Stimulated activated CD4-positive, alpha-beta T cell treated with anti-CD3 and anti-CD28 coated beads, Interleukin-4, amount 100 ng/mL, for 4 hours (primary cell): ENCODE data around the gene POLN.

ENCODE experiments used
- DNase-seq, 2 experiments: peaks; one replicate each; pipeline ENCODE4 v3.0.0-alpha.2; 2020

POLN gene

DNA sequence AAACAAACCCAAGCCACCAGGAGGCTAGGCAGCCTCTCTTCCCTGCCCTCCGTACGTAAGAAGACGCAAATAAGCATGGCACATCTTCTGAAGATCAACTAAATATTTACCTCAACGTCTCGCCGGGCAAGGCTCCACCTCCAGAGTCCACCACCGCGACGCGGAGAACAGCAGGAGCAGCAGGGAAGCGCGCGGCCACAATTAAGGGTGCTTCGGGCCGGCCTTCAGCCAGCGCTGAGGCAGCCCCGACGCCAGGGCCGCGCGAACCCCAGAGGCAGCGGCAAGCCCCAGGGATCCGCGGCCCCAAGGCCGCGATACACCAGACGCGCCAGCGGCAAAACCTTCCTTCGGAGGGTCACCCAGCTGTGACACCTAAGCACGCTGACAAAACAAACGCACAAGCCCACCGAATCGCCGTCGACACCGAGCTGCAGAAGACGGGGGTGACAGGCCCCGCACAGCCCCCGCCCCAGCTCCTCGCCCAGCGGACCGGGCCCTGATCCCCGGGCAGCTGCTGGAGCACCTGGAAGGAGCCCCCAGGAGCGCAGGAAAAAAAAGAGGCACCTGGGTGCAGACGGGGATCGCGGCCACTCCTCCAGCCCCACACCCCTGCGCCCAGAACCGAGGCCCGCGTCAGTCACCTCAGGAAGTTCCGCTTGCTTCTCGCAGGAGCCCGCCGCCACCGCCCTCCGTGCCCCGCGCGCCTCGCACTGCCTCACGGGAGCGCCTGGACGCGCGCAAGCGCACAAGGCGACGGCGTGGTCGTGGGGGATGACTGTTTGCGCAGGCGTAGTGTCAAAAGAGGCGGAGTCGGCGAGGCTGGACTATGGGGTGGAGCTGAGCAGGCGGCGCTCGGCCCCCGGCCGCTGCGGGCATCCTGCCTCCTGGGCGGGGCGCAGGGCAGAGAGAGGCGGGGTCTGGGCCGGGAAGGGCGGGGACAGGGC, at the start of gene POLN, which contains the start of gene HAUS3:
TSS of gene POLN (minus strand) at position 712 of the 944 bp plus-strand sequence. CDS start 12,890 bp downstream, outside the sequence.
TSS of gene HAUS3 (minus strand) at position 712 of the 944 bp plus-strand sequence. CDS start 1,175 bp downstream, outside the sequence.
- peak; percentile 98 for DNase-seq

DNA sequence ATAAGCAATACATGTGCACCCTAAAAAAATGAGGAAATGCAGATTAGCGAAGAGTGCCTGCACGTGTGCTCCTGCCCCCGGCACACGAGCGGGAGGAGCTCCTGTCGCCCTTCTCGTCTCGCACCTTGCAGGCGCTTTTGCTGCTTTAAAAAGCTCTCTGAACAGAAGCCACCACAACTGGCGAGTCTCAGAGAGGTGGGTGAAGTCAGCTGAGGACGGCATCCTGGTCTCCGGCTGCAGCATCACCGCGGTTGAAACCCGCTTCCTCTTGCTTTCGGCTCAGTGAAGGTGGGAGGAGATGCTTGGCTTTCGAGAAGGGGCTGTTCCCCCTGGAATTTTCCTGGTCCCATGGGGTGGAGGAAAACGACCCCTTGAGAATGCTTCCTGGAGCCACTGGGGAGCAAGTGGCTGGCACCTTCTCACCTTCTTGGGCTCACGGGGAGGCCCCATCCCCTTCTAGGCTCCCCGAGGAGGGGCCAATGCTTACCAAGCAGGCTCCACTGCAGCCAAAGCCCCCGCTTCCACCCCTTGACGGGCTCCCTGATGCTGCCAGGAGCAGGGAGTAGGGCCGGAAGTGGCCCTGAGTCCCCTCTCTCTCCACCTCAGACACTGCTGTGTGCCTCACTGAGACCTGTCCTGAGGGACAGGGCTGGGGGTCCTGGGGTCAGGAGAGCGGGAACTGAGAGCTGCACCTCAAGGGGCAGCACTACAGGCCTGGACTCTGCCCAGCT, 49.2 kb upstream of the POLN start:
- peak; percentile 25 to 38 for DNase-seq

DNA sequence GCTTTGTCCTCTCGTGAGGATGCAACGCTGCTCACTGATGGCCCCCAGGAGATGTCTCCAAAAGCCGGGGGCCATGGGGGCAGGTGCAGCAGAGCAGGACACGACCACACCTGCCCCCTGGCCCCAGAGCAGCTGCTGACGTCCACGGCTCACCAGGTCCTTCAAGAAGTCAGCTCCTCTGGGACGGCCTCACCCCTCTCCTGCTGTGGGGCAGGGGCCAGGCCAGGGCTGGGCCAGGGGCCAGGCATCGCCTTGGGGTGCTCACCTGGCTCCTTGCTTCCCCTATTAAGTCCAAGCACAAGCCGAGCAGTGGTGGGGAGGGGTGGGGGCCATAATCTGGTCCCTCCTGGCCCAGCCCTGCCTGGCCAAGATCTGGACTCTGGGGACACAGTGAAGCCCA, 48.6 kb upstream of the POLN start:
- DNase-seq: no peak

DNA sequence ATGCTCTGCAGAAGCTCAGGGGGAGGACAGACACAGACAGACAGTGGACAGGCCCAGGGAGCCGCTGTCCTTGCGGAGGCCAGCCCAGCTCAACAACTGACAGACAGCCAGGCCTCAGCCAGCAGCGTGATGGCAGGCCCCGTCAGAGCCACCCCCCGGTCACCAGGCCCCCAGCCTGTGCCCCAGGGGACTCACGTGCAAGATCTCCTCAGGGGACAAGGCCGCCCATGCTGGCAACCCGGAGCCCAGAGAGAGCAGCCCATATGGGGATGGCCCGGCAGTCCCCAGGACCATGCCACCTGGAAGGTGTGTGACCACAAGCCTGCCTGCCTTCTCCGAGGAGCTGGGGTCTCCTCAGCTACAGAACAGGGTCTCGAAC, 48.0 kb upstream of the POLN start:
- DNase-seq: no peak

DNA sequence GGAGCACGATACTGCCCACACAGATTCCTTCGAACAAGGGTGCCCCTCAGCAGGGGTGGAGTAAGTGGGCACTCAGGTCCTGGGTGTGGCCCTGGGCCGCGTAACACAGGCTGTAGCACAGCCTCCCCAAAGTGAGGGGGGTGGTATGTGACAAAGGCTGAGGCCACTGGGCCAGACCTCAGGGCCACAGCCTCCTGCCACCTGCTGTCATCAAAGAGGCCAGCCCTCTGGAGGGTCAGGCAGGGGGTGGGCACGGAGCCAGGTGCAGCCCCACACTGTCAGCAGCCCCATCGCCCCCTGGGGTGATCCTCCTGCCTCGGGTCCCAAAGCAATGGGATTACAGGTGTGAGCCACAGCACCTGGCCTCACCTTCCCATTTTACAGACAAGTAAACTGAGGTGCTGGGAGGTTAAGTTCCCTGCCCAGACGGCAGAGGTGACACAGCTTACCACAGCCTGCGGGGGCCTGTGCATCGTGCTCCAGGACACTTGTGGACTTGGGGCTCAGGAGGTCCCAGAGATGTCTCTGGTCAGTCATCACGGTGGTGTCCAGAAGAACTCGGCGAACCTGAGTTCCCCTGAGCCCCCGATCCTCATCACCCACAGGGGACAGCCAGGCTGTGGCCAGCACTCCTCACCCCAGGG, 47.5 kb upstream of the POLN start:
- no peak for DNase-seq

DNA sequence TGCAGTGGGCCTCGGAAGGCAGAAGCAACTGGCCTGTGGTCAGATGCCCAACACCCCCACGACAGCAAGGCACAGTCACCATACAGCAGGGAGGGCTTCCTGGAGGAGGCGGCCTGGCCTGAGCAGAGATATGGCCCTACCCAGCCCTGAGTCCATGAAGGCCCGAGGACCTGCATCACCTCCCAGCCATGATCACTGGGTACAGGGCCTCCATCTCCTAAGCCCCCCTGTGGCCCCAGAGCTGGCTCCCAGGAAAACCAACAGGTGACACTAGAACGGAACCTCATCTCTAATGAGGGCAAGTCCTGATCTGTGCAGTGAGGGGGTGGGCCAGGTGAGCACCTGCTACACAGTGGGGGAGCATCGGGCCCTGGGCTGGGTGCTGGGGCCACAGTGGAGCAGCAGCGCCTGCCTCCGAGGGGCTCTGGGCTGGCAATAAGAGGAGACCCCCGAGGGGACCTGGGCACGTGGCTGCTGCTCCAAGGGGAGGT, 46.2 kb upstream of the POLN start:
- no peak for DNase-seq

DNA sequence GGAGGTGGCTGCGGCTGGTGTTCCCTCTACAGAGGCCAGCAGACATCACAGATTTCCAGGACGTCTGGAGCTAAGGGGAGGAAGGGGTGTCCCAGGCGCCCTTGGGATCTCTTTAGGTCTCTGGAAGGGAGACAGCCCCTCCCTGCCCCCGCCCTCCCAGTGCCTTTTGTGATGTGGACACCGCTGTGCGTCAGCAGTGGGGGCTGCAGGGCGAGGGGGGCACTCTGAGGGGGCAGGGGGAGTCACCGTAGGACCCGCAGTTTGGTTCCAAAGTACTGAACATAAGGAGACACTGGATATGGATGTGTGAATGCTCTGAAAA, 45.6 kb upstream of the POLN start:
- no peak for DNase-seq

DNA sequence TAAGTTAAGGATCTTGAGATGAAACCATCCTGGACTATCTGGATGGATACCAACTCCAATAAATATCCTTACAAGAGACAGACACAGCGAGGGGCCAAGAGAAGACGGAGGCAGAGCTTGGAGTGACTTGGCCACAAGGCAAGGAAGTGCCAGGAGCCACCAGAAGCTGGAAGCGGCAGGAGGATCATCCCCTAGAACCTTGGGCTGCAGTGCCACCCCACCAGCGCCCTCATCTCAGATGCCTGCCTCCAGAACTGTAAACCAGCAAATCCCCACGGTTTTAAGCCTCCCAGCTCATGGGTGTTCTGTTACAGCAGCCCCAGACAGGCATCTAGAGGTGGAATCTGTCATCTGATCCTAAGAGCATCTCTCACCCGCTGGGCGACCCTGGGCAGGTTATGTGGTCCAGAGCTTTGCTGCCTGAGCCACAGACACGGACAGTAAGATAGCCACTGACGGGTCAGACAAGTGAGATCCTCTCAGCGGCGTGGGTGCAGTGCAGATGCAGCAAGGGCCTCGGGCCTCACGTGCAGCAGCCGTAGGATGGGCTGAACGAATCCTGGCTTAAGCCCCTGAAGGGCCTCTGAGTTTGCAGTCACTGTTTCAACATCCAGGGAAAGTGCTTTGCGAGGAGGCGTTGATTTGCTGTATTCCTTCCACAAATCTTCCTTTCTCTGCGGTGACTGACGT, 45.1 kb upstream of the POLN start:
- no peak for DNase-seq

DNA sequence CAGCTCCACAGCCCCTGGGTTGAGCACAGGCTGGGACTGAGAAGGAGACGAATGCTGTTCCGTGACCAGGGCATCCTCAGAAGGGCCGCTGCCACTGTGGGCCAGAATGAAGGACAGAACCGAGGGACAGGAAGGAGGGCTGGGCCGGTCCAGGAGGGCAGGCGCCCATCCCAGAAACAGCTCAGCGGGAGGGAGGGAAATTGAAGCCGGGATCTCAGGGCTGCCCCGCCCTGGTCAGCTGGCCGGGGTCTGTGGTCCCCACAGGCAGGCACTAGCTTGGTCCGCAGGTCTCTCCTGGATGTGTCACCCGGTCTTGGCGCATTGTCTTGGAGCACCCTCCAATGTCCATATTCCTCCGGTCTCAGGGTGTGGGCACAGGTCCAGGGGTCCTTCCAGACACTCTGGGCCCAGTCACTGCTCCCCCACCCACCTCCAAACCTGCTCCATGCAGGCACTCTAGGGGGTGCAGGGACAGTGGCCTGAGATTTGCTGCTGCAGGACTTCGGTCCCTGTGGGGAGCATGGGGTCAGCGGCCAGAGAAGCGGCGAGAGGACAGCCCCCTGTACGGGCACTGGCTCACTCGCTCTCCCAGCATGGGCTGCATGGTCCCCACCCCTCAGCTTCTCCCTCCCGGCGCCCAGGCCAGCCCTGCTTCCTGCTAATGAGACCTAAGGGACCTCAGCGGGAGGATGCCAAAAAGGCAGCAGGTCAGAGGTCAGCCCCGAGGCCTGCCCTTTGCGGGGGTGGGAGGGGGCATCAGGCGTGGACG, 43.9 kb upstream of the POLN start:
- DNase-seq: no peak

DNA sequence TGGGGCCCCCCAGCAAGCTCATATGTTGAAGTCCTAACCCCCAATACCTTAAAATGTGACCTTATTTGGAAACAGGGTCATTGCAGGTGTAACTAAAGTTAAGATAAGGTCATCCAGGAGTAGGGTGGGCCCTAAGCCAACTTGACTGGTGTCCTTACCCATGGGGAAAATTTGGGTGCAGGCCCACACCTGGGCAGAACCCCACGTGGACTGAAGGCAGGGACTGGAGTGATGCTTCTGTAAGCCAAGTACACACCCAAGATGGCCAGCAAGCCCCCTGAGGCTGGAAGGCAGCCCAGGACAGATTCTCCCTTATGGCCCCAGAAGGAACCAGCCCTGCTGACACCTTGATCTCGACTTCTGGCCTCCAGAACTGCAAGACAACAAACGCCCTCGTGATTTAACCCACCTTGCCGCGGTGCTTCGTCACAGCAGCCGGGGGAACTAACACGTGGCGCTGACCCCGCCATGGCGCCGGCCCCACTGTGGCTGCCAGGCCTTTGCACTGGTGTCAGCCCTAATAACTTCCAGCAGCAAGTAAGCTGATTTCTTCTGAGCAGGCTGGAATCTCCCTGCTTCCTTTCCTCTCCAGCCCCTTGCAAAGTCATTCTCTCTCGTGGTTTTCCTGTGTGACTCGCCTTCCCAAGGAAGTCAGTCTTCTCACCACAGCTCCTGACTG, 43.2 kb upstream of the POLN start:
- DNase-seq: no peak

DNA sequence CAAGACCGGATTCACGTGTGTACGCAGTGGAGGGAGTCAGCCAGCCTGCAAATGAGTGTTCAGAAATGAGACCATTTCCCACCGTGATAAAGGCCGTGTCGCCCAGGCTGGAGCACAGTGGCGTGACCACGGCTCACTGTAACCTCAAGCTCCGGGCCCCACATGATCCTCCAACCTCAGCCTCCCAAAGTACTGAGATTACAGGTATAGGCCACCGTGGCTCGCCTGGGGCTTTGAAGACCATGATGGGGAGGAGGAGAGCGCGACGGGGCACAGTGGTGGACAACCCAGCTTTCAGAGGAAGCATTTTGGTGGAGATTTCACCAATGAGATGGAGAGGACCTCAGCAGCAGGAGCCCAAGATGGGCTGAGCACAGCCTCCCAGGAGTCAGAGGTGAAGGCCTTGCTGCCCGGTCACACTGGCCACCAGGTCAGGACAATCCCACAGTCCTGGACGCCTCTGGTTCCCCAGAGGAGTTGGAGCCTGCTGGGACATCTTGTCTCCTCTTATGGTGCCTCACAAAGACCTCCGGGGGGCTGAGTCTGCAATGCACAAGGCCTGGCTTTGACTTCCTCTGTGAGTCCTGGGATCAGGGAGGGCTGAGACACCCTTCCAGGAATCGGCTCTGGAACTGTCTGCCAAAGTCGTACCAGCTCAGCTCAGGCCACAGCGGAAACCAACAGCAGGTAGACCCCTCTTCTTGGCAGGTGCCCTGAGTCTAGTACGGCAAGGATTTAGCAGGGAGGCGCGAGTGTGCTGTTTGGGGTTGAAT, 42.4 kb upstream of the POLN start:
- no peak for DNase-seq

DNA sequence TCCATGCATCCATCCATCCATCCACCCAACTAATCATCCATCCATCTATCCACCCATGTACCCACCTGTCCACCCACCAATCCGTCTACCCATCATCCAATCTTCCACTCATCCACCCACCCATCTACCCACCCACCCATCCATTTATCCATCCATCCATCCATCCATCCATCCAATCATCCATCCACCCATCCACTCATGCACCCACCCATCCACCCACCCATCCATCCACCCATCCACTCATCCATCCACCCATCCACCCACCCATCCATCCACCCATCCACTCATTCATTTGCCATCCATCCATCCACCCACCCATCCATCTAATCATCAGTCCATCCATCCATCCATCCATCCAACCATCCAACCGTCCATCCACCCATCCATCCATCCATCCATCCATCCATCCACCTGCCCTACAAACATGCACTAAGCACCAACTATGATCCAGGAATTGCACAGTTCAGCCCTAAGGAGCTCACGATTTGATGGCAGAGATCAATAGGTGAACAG, 41.3 kb upstream of the POLN start:
- DNase-seq: no peak

DNA sequence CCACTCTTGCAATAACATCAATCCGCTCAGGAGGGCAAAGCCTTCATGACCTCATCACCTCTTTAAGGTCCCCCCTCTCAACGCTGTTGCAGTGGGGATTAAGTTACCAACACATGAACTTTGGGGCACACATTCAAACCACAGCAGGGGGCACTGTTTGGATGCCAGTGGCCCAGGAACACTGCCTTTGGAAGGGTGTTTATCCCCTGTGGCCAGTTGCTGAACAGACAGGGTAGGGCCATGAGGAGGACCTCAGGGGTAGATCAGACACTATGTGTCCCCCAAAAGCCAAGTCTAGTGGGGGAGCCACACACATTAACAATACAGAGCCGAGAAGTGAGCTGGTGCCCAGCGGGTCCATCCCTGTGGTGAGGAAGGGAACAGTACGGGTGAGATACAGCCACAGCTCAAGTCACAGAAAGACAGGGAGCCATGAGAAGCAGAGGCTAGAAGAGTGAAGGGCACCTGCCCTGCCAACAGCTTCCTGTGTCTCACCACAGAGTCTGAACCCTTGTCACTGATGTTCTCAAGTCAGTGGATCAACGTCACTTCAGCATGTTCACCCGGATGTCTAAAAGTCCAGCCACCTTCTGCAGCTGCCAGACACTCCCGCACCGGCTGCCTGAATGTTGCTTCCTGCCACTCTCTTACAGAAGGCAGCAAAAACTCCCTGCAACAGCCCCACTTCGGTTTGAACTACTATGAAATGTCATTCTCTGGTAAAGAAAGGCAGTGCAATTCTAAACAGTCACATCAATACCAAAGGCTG, 39.8 kb upstream of the POLN start:
- peak; percentile 38 to 62 for DNase-seq

DNA sequence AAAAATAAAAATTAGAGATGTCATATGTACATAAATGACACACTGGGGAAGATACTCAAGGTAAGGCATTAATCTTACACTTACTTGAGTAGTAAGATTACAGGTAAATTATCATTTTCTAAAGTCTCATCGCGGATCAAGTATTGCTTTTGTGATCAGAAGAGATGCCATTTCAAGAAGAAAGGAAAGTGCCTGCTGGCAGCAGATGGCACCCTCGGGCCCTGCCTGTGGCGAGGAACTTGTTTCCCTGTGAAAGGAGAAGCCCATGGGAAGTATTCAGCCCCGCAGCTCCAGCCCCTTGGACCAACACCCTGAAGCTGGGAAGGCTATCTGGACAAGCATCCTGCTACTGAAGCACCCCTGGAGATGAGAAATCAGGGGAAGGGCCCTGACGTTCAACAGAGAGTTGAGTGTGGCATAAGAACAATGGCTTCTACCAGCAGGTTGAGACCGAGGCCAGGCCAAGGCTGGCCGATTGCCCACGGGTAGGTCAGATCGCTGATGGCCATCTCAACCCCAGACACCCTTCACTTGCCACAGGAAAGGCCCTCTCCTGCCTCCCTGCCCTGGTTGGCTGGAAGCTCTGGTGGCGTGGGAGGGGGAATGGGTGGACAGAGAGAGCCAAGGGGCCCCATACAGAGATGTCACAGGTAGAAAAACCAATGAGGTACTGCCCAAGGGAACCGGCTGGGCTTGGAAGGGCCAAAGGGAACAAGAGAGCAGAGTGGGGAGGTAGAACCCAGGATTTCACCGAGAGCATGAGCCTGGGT, 38.8 kb upstream of the POLN start:
- DNase-seq: no peak

DNA sequence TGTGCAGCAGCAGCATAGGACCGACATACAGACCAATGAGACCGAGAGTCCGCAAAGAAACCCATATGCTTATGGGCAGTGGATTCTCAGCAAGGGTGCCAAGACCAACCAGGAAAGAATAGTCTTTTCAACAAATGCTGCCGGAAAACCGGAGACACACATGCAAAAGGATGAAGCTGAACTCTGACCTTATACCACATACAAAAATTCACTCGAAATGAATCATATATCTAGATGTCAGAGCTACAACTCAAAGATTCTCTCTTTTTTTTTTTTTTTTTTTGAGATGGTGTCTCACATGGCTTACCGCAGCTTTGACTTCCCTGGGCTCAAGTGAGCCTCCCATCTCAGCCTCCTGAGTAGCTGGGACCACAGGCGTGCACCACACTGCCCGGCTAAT, 36.0 kb upstream of the POLN start:
- DNase-seq: no peak

DNA sequence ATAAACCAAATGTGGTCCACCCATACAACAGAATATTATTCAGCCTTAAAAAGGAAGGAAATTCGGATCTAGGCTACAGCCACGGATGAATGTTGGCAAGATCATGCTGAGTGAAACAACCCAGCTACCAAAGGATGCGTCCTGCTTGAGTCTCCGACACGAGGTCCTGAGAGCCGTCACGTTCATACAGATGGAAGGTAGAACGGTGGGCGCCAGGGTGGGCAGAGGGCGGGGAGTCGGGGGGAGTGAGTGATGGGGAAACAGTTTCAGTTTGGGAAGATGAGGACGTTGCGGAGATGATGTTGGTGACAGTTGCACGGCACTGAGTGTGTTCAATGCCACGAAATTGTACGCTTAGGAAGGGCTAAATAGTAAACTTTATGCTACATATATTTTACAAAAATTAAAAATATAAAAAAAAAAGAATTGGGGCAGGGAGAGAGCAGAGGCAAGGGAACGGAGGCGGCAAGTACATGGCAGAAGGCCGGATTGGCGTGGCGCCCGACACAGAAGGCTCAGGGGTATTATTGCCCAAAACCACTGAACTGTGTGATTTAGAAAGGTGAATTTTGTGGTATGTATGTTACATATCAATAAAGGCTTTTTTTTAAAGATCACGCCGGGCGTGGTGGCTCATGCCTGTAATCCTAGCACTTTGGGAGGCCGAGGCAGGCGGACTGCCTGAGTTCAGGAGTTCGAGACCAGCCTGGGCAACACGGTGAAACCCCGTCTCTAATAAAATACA, 34.8 kb upstream of the POLN start:
- DNase-seq: no peak

DNA sequence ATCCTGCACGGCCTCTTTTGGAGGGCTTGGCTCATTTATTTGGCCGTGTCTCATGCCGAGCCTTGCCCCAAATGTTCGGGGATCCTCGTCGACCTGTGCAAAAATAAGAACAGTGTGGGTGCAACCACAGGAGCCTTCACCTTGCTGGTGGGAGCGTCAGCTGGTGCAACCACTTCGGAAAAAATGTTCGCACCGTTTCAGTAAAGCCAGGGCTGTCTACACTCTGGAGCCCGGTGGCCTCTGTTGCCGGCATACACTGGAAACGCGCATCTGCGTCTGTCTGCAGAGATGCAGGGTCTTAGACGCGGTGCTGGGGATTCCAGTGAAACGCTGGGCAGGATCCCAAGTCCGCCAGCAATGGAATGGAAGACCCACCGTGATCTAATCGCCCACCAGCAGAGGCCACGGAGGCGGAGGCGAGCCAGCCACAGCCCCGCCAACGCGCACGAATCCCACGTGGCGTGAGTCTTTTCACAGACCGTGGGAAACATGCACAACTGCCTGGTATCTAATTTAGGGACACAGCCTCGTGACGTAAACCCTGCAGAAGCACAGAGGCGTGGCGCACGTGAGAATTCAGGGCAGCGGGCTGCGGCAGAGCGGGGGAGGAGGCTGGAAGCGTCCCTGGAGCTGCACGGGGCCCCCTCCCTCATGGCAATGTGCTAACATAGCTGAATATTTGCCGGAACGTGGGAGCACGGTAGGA, 33.8 kb upstream of the POLN start:
- DNase-seq: no peak
